ENCODE measurements around the gene PMCH.
A peak's percentile ranks its signal among the peaks of the same experiment; 100 is the strongest.

Gene PMCH

GRCh38 chr12:102174761-102175160 lies 22.9 kb downstream of the PMCH start:
- no peak overlapping the region for H3K4me3 ChIP-seq (ENCODE audit: low read depth, low read length)
- TF ChIP-seq, protein P1, sequence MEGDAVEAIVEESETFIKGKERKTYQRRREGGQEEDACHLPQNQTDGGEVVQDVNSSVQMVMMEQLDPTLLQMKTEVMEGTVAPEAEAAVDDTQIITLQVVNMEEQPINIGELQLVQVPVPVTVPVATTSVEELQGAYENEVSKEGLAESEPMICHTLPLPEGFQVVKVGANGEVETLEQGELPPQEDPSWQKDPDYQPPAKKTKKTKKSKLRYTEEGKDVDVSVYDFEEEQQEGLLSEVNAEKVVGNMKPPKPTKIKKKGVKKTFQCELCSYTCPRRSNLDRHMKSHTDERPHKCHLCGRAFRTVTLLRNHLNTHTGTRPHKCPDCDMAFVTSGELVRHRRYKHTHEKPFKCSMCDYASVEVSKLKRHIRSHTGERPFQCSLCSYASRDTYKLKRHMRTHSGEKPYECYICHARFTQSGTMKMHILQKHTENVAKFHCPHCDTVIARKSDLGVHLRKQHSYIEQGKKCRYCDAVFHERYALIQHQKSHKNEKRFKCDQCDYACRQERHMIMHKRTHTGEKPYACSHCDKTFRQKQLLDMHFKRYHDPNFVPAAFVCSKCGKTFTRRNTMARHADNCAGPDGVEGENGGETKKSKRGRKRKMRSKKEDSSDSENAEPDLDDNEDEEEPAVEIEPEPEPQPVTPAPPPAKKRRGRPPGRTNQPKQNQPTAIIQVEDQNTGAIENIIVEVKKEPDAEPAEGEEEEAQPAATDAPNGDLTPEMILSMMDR (IDR thresholded peaks at IDR 0.05; ENCODE audit: low read depth, low read length, missing control alignments) = no peak
- DNase-seq (ENCODE audit: low read depth) = no peak
- in situ Hi-C loops (cut with HindIII; ENCODE audit: low sequenced_read_pairs) = no loop called here

DNA sequence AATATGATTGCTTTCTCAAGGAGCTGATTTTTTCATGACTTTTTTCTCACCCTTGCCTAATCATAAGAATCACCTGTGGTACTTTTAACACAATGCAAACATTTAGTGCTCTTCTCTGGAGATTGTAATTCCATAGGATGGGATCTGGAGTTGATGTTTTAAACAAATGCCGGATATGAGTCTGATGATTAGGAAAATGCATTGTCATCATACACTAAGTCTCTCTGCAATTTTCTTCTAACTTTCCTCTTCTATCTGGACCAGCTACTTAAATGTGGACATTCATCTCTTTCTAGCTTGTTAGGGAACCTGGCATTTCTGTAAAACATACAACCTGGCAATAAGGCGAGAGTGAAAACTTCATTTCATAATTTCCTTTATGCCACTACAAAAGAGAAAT lies 23.5 kb downstream of the PMCH start:
- in situ Hi-C loops (cut with HindIII; ENCODE audit: low sequenced_read_pairs) = no loop called here
- no peak overlapping the region for H3K4me3 ChIP-seq (ENCODE audit: low read depth, low read length)
- DNase-seq (ENCODE audit: low read depth) = no peak
- TF ChIP-seq, protein P1 (IDR thresholded peaks at IDR 0.05; ENCODE audit: low read depth, low read length, missing control alignments) = no peak

GRCh38 chr12:102172436-102172835 lies 25.2 kb downstream of the PMCH start:
- TF ChIP-seq, protein P1 (IDR thresholded peaks at IDR 0.05; ENCODE audit: low read depth, low read length, missing control alignments) = no peak
- H3K4me3 ChIP-seq (ENCODE audit: low read depth, low read length) = no peak overlapping the region
- in situ Hi-C loops (cut with HindIII; ENCODE audit: low sequenced_read_pairs) = no loop called here
- peak; percentile 27 for DNase-seq (ENCODE audit: low read depth)

DNA sequence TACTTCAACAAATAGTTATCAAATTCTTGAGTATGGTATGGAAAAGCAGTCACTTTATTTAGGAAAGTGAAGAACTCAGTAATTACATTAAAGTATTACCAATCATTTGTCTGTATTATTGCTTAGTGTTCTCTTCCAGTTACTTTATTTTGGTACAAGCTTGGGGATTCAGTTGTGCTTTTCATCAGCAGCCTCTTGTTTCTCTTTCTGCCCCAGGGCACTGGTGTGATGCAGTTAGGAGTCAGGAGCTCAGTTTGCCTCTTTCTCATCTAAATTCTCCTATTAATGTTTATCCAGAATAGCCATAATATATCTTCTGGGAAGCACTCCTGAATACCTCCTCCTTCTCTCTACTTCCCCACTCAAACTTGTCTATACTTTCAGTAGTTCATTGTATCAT lies 25.7 kb downstream of the PMCH start:
- in situ Hi-C loops (cut with HindIII; ENCODE audit: low sequenced_read_pairs) = no loop called here
- no peak overlapping the region for H3K4me3 ChIP-seq (ENCODE audit: low read depth, low read length)

DNA sequence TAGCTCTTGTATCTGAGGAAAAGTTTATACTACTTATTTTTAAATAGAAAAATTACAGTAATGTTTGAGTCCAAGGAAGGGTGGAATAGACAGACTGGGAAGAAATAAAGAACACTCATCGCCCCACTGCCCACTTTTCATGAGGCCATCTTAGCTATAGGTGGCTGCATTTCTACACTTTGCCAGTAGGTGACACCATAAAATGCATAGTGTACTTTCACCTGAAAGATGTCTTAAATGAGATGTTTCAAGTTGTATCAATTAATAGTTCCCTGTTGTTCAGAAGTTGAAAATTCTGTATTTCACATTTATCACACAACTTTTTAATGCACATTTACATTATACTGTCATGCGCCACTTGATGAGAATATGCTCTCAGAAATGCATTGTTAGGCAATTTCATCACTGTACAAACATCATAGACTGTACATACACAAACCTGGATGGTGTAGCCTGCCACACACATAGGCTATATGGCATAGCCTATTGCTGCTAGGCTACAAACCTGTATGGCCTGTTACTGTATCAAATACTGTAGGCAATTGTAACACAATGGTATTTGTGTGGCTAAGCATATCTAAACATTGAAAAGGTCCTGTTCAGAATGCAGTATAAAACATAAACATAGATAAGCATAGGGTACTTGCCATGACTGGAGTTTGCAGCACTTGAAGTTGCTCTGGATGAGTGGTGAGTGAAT lies 27.6 kb downstream of the PMCH start:
- peak; percentile 6 for DNase-seq (ENCODE audit: low read depth)
- TF ChIP-seq, protein P1 (IDR thresholded peaks at IDR 0.05; ENCODE audit: low read depth, low read length, missing control alignments) = peak; percentile 80
- H3K4me3 ChIP-seq (ENCODE audit: low read depth, low read length) = no peak overlapping the region
- in situ Hi-C loops (cut with HindIII; ENCODE audit: low sequenced_read_pairs) = no loop called here

More for the DNA sequence above, 25.7 kb downstream of the PMCH start:
- no peak for DNase-seq (ENCODE audit: low read depth)
- TF ChIP-seq, protein P1 (IDR thresholded peaks at IDR 0.05; ENCODE audit: low read depth, low read length, missing control alignments) = no peak

- no peak for DNase-seq (ENCODE audit: low read depth)
Observed at GRCh38 chr12:102167821-102168604, 29.6 kb downstream of the PMCH start.

More at GRCh38 chr12:102167821-102168604, 29.6 kb downstream of the PMCH start:
- H3K4me3 ChIP-seq (ENCODE audit: low read depth, low read length) = no peak overlapping the region
- TF ChIP-seq, protein P1 (IDR thresholded peaks at IDR 0.05; ENCODE audit: low read depth, low read length, missing control alignments) = no peak
- in situ Hi-C loops (cut with HindIII; ENCODE audit: low sequenced_read_pairs) = no loop called here
